DMS 273 (cell line): Measurements from ENCODE around the gene AZIN2.
"Not testable (repeated sequence)": the region's sequence is repeated elsewhere in the genome, so short reads cannot be mapped to it uniquely, and the experiment has no call there.

Experiments used
- DNase-seq: peaks from one replicate; lab custom pipeline; 2025; ENCODE audit not compliant: unreplicated experiment; lab: John Stamatoyannopoulos, UW

Gene AZIN2

GRCh38 chr1:33093004-33093403 lies 12.1 kb downstream of the AZIN2 start:
- no peak for DNase-seq

GRCh38 chr1:33094486-33094885 lies 13.5 kb downstream of the AZIN2 start:
- no peak for DNase-seq

GRCh38 chr1:33094971-33095604 lies 14.1 kb downstream of the AZIN2 start:
- DNase-seq: peak; percentile 87

- peak; percentile 33 for DNase-seq
These were observed 15.5 kb downstream of the AZIN2 start for GRCh38 chr1:33096363-33097005.

GRCh38 chr1:33097137-33097611 lies 16.2 kb downstream of the AZIN2 start:
- DNase-seq: no peak

GRCh38 chr1:33097762-33098161 lies 16.8 kb downstream of the AZIN2 start:
- DNase-seq: no peak

GRCh38 chr1:33098371-33098770 lies 17.4 kb downstream of the AZIN2 start:
- DNase-seq: no peak

- DNase-seq: no peak
These were observed 18.6 kb downstream of the AZIN2 start for GRCh38 chr1:33099290-33100118.

GRCh38 chr1:33100119-33100415 lies 19.1 kb downstream of the AZIN2 start:
- not testable (repeated sequence) for DNase-seq

GRCh38 chr1:33110477-33110876 lies 29.5 kb downstream of the AZIN2 start:
- DNase-seq: no peak

- DNase-seq: peak; percentile 64
These were observed 31.0 kb downstream of the AZIN2 start for GRCh38 chr1:33111965-33112364.

- DNase-seq: no peak
These were observed 36.6 kb downstream of the AZIN2 start for GRCh38 chr1:33117440-33118085.

- no peak for DNase-seq
These were observed 37.3 kb downstream of the AZIN2 start for GRCh38 chr1:33118274-33118673.

GRCh38 chr1:33119050-33119449 lies 38.1 kb downstream of the AZIN2 start:
- DNase-seq: no peak

- no peak for DNase-seq
These were observed 38.7 kb downstream of the AZIN2 start for GRCh38 chr1:33119532-33120217.

GRCh38 chr1:33120436-33121231 lies 39.7 kb downstream of the AZIN2 start:
- DNase-seq: no peak

- no peak for DNase-seq
These were observed 40.8 kb downstream of the AZIN2 start for GRCh38 chr1:33121728-33122127.

- DNase-seq: no peak
These were observed 41.7 kb downstream of the AZIN2 start for GRCh38 chr1:33122483-33123178.

GRCh38 chr1:33123266-33123665 lies 42.3 kb downstream of the AZIN2 start:
- no peak for DNase-seq

GRCh38 chr1:33124647-33125046 lies 43.7 kb downstream of the AZIN2 start:
- DNase-seq: not testable (repeated sequence)
